Fibroblast of skin of scalp (primary cell): ENCODE measurements around the gene MIER2.

Experiments
- DNase-seq: peaks from one replicate; pipeline ENCODE4 v3.0.0-alpha.2; 2013

The MIER2 gene

DNA sequence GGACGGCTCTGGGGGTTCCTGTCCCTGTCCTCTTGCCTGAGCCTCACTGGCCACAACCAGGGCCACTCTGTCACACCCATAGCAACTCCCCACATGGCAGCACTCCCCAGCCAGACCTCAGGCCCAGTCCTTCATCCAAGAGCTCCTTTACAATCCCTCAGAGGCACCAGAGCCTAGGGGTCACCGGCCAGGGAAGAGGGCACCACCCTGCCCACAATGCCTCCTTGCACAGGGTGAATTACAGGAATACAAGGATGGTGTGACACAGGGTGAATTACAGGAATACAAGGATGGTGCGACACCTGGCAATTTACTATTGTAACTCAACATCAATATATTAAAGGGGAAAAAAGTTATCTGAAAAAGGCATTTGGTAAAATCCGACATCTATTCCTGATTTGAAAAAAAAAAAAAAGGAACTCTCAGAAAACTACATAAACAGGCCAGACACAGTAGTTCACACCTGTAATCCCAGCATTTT is 16.5 kb downstream of the MIER2 start:
- DNase-seq = no peak

DNA sequence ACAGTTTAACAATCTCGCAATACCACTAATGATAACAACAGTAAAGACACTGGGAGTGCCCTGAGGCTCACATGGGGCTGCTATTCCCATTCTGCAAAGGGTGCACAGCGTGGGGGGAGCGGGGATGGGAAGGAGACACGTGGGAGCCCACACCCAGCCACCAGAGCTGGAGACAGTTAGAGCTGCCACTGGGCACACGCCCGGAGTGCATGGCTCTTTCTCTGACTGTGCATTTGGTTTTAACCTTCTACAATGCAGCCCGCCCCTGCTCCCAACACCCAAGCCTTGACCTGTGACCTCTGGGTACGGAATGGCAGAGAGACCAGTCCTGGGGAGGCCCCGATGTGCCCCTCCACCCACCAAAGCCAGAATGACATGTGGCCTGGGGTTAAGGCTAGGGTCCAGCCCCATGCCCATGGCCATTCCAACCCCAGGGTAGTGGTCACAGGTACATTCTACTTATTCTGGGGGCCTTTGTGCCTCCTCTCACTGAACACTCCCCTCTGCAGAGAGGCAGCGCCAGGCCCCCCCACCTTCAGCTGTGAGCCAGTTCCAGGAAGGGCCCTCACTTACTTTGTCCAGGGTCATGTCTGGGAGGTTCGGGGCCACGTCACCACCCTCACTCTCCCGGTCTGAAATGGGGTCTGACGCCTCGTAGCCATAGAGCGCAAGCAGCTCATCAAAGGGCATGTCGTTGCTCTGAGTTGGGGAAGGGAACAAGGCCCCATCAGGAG is 17.1 kb downstream of the MIER2 start:
- no peak for DNase-seq

DNA sequence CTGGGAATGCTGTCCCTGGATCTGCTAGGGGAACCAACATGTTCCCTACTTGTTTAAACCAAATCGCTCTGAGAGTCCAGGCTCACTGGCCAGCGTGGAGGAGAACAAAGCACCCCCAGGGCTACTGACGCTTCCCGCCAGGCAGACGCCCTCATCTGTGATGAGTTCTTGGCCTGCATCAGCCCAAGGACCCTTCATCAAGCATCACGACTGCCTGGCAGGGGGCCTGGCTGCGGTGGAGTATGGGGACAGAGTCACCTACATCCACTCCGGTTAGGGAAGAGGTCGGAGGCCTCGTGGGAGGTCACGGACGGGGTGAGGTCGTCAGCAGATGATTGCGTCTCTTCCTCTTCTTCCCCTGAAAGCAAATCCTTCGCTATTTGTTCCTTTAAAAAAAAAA is 17.7 kb downstream of the MIER2 start:
- DNase-seq = no peak

- DNase-seq = no peak
Observed at GRCh38 chr19:325937-326565, 18.5 kb downstream of the MIER2 start.

DNA sequence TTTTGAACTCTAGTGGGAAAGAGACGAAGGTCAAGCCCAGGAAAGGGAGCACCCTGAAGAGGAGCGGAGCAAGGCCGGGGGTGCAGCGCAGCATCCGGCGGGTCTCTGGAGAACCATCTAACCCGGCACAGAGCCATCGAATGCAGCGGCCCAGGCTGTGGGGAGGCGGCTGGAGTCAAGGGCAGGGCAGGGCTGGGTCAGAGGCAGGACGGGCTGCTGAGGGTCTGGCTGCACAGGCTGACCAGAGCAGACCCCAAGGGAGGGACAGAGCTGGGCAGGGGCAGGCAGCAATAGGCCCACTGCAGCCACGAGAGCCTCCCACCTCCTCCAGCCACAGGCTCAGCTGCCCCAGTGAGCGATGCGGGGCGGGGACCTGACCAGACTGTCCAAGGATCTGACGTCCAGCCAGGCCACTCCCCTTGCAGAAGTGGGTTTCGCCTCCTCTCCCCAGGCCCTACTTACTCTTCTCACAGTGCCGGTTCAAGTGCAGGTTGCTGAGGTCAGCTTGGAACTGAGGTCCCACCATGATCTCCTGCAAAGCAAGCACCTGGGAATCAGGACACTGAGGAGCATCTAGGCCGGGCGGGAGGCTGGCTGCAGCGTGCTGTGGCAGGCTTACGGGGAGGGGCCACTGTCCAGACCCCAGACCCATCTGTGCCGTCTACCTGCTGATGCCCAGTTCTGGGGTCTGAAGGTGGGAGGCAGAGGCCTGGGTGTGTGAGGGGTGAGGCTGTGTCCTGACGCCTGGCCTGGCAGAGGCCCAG is 19.2 kb downstream of the MIER2 start:
- no peak for DNase-seq

DNA sequence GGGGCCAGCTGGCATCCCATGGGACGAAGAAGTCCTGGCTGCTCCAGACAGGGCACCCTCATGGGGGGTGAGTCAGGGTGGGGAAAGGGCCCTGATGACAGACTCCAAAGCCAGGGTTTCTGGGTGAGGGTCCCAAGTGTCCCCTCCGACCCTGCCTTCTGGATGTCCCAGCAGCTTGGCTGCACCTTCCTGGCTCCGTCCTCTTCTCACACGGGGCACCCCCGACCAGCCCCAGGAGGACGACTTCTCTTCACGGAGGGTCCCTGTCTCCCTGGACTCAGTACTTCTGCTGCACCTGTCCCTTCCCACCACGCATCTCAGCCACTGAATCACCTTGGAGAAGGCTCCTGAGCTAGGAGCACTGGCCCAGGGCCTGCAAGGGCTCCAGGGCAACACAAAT is 19.9 kb downstream of the MIER2 start:
- no peak for DNase-seq

DNA sequence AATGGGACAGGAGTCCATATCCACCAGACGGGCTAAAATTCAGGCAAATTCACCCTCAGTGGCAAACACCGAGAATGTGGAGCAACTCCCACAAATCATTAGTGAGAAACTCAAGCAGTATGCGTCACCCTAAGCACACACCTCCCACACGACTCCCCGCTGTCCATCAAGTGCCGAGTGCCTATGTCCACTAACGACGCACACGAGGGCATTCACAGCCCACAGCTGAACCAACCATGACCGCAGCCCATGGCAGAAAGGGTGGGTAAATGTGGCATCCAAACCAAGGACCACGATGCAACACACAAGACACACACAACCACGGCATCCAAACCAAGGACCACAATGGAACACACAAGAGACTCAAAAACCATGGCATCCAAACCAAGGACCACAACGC is 22.0 kb downstream of the MIER2 start:
- DNase-seq = no peak

DNA sequence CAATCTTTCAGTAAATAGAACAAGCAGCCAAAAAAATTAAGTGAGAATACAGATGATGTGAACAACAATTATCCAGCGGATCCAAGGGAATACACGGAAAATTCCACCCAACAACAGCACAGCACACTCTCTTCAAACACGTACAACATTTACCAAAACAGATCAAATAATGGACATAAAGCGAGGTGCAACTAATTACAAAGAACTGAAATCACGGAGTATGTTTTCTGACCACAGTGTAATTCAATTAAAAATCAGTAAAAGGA is 26.2 kb downstream of the MIER2 start:
- DNase-seq = no peak

- DNase-seq = no peak
Observed at GRCh38 chr19:317710-318508, 26.7 kb downstream of the MIER2 start.

GRCh38 chr19:315811-316210 is 28.8 kb downstream of the MIER2 start:
- no peak for DNase-seq

DNA sequence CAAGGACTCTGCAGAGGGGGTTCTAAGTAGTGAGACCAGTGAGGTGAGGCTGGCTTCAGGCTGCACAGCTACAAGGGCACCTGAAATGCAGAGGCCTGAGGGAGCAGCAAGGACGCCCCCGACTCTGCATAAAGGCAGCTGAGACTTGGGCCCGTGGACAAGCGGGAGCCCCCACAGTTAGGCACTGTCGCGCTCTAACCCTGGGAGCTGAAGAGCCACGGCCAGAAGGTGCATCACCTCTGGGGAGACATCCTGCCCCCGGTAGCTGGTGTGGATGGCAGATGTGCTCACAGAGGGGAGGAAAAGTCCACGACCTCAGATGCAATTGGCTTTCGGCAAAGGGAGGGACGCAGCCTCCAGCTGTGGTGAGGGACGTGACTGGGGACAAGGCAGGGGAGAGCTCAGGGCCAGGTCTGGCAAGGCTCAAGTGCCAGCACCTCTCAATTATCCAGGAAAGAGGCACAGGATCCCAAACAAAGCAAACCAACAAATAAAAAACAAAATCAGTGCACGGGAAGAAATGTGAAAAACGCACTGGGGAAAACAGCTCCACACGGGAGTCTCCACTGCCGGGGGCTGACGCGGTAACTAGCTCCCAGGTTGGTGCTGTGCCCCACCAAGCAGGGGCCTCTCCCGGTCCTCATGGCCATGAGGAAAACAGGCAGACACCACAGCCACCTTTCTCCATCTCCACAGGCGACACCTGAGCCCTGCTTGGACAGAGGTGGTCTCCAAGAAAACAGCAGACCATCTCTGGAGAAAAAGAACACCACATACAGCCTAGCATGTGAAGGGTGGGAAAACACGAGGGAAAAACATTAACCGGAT is 30.4 kb downstream of the MIER2 start:
- DNase-seq = no peak

DNA sequence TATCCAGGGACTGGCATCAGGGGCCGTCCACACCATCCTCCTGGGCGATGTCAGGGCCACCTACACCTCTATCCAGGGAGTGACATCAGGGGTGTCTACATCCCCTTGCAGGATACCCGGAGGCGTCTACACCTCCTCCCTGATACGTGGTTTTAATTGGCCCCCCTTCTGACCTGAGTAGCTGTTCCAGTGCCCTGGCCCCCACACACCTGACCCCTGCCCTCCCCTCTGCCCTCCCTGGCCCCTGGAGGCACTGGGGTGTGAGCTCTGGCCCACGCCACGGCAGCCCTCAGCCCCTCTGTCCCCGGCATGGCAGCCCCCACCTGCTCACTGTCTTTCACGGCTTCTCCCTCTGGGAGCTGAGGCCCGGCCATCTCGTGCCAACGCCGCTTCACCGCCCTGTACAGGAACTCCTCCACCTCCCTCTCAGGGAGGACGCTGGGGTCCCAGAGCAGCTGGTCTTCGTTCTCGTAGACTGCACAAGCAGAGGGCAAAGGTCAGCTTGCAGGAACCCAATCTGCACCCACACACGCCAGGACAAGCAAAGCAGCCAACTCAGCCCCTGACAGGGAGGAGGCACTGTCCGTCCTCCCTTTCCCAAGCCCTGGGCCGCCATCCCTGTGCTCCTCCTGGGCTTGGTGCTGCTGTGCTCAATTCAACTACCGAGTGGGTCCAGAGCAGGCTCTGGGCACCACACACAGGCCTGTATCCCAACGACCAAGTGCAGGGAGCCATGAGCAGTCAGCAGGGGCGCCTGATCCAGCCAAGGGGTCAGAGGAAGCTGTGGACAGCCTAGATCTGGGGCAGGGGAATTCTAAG is 31.2 kb downstream of the MIER2 start:
- no peak for DNase-seq

- DNase-seq = no peak
Observed at GRCh38 chr19:311813-312261, 32.8 kb downstream of the MIER2 start.

DNA sequence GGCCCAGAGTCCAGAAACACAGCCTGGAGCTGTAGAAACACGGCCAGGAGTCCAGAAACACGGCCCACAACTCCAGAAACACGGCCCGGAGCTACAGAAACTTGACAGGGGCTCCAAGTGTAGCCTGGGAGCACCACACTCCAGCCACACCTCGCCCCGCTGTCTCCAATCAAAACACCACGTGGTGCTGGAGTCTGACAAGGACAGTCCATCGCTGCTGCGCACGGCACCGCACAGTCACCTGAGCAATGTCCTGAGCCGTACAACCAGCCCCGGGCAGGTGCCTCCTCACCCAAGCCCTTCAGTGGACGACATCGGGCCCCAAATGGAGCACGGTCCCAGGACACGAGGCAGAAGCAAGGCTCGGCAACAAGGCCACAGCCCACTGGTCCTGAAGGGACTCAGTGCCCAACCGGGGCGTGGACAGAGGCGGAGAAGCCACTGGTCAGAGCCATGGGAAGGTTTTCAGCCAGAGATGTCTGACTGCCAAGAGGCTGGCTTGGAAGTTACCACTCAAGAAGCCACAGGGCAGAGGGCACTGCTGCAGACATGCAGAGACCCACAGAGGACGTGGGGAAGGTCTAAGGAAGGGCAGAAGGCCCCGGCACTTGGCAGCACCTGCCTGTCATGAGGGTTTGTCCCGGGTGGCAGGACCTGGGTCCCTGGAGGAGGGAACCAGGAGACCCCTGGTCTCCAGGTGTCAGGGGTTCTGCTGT is 33.7 kb downstream of the MIER2 start:
- no peak for DNase-seq

- DNase-seq = no peak
Observed at GRCh38 chr19:310141-310651, 34.4 kb downstream of the MIER2 start.

GRCh38 chr19:309206-309565 is 35.4 kb downstream of the MIER2 start:
- DNase-seq = no peak

- DNase-seq = no peak
Observed at GRCh38 chr19:308471-309205, 36.0 kb downstream of the MIER2 start.

DNA sequence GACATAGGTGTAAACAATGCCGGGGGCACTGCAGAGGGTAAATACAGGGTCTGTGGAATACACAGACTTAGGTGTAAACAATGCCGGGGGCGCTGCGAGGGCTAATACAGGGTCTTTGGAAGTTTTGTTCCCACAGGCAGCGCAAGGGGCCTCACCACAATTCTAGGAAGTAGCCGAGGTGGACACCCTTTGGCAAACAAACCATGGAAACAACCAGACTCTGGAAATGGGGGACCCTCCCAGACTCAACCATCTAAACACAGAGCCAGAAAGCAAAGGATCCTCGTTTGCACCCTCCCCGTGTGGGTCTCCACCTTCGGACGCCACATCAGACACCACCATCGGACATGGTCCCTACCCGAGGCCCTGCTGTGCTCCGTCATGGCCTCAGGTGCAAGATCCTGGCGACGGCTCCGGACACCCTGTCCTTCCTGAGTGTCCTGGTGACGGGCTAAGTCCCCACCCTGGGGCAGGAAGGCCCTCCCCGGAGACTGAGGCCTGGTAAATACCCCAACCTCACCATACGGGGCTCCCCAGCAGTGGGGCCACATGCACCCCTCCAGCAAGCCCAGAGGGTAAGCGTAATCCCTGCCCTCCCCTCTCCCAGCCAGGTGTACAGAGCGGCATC is 36.7 kb downstream of the MIER2 start:
- DNase-seq = no peak

GRCh38 chr19:307111-307531 is 37.5 kb downstream of the MIER2 start:
- DNase-seq = no peak
